Endothelial cell of hepatic sinusoid (primary cell): ENCODE results near the gene RAB40A.

Experiments used
- in situ Hi-C: cut with HindIII; loops from 2 replicates; pipeline ENCODE4 v1.10.0; 2017; ENCODE audit warnings: low sequenced_read_pairs

RAB40A gene

GRCh38 chrX:103519389-103519788 lies at the start of gene RAB40A:
Gene RAB40A, minus strand, starts transcription at chrX:103519489. Its CDS starts 18,733 bp downstream, at chrX:103500756.
- in situ Hi-C loops: no loop called here

GRCh38 chrX:103565752-103566151 lies 46.5 kb upstream of the RAB40A start:
- in situ Hi-C loops: no loop called here

DNA sequence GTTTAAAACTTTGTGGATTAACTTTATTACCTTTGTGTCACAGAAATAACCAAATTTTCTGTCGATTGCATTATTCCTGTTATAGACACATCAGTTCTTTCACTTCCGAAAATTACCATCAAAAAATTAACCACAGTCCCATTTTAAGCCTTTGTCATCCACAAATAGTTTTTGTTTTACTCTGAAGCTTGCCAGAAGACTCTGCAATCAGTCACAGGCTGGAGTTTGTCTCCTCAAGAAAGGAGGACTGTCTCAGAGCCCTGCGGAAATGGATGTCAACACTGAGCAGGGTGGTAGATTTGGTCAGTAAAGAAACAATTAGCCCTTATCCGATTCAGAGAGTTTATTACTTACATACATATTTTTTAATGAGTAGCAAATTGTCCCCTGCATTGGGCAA lies 45.9 kb upstream of the RAB40A start:
- in situ Hi-C loops: no loop called here

DNA sequence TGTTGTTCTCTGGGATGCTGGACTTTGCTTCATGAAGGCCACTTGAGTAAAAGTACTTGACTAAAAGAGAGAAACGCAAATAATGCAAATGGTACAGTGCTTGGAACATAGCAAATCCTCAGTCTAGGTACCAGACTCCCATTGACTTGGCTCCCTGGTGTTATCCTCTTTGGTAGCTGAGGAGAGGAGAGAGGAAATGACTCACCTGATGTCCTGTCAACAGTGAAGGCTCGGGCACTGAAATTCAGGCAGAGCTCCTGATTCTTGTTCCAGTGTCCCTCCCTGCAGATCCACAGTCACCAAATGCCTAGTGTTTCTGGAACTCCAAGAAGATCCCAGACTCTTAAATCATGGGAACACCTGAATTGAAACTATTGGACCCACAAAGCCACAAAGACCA lies 43.5 kb upstream of the RAB40A start:
- in situ Hi-C loops: no loop called here

- in situ Hi-C loops: no loop called here
These were observed 41.0 kb upstream of the RAB40A start for GRCh38 chrX:103560256-103560655.

GRCh38 chrX:103556963-103557612 lies 37.8 kb upstream of the RAB40A start:
- in situ Hi-C loops: no loop called here

- in situ Hi-C loops: no loop called here
These were observed 35.6 kb upstream of the RAB40A start for GRCh38 chrX:103554687-103555424.

DNA sequence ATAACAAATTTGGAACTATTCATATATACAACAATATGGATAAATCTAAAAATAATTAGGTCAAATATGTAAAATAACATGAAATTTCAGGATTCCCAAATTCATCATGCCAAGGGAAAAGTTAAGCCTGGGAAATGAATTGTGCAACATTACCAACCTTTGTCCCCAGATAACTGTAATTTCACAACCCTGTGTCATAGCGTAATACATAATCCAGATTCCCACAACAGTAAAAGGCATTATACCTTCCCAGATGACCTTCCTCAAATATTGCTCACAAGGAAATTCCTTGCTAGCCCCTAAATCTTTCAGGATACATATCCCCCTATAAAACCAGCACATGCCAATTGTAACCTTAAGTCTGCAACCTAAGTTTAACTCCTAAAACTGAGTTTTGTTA lies 32.9 kb upstream of the RAB40A start:
- in situ Hi-C loops: no loop called here

GRCh38 chrX:103550415-103551051 lies 31.2 kb upstream of the RAB40A start:
- in situ Hi-C loops: no loop called here

DNA sequence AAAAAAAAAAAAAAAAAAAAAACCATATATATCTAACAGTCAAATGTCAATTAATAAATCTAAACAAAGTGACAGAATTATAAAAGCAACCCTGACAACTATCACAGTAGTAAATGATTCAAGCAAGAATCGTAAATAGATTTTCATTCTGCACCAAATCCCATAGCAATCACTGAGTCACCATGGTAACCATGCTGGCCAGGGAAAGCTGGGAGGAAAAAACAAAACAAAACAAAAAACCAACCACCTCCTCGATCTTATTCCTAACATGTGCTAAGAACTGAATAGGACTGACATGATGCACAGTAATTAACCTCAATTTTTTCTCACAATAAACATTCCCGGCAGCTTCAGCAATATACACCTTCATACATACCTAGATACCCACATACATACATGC lies 30.6 kb upstream of the RAB40A start:
- in situ Hi-C loops: no loop called here

DNA sequence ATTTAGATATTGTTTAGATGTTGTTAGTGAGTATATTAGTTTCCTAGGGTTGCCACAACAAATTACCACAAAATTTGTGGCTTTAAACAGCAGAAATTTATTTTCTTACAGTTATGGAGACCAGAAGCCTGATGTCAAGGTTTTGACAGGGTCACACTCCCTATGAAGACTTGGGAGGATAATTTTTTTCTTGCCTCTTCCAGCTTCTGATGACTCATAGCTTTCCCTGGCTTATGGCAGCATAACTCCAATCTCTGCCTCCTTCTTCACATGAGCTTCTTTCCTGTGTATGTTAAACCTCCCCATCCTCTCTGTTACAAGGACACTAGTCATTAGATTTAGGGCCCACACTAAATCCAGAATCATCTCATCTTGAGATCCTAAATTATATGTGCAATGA lies 20.9 kb upstream of the RAB40A start:
- in situ Hi-C loops: loop anchor here (5.0 kb wide), 1 partner anchor 42 kb away; no protein-coding TSS in a partner anchor

DNA sequence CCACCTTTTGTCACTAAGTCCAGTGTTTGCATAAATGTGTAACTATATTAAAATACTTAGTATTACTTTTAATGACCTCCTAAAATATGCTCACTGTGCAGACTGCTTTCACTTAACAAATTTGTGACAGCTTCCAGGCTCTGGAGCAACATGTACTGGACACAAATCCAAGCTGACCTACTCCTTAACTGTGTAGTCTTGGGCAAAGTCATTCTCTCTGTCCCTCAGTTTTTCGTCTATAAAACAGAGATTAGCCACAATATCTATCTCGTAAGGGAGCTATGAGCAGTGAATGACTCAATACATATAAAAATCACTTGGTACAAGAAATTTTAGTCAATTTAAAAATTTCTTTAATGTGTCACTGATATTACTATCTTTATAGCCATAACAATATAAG lies 20.4 kb upstream of the RAB40A start:
- in situ Hi-C loops: loop anchor here (5.0 kb wide), 1 partner anchor 43 kb away; no protein-coding TSS in a partner anchor

- in situ Hi-C loops: no loop called here
These were observed 19.4 kb upstream of the RAB40A start for GRCh38 chrX:103538728-103539127.

DNA sequence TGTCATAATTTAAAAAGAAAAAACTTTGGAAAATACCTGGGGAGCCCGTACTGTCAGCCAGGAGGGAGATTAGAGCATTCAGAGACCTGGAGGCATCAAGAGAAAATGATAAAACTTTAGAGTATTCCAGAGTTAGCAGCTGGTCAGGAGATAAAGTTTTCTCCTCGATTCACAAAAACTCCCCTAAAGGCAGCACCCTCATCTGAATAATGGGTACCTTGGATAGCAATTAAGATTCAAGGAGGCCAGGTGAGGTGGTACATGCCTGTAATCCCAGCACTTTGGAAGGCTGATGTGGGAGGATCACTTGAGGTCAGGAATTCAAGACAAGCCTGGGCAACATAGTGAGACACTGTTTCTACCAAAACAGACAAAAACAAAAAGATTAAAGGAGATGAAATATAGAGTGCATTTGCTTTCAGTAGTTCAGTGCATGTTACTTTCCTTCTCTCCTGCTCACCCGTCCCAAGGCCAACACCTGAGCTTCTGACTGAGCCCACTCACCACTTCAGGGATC lies 18.6 kb upstream of the RAB40A start:
- in situ Hi-C loops: no loop called here

GRCh38 chrX:103536732-103537131 lies 17.4 kb upstream of the RAB40A start:
- in situ Hi-C loops: no loop called here

DNA sequence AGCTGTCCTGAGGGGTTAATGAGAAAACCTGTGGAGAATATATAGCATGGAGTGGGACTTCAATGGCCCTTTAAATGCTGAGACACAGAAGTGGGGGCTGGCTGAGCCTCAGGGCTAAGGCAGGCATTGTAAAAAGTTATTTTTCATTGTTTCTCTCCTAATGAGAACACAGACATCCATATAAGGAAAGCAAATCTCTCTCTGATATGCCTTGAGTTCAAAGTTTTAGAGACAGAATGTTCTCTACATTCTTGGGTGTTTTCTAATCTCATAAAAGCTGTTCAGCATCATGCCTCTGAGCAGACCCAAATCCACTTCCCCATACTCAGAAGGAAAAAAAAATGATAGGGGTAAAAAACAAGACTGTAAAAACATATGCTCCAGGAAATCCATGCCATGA lies 16.8 kb upstream of the RAB40A start:
- in situ Hi-C loops: no loop called here

DNA sequence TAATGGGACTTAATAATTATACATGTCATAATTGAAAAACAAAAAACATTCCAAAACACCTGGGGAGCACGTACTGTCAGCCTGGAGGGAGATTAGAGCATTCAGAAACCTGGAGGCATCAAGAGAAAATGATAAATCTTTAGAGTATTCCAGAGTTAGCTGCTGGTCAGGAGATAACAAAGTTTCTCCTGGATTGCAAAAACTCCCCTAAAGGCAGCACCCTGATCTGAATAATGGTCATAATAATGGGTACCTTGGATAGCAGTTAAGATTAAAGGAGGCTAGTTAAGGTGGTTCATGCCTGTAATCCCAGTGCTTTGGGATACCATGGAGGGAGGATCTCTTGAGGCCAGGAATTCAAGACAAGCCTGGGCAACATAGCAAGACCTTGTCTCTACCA lies 15.9 kb upstream of the RAB40A start:
- in situ Hi-C loops: no loop called here

GRCh38 chrX:103533511-103534216 lies 14.4 kb upstream of the RAB40A start:
- in situ Hi-C loops: no loop called here

DNA sequence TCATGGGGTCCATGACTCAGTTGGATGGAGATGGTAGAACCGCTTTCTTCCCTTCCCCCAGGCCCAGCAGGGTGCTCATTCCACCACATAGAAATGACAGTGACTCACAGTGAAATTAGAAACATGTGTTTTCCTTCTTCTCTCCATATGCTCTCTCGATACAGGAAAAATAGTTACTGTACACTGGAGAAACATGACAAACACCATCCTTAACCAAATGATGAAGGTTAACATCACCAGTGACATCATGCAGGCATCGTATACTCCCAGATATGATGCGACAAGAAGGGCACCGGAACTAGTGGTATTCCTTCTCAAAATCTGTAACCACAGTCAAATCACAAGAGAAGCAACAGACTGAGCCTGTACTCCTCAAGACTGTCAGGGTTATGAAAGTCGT lies 11.7 kb upstream of the RAB40A start:
- in situ Hi-C loops: no loop called here

- in situ Hi-C loops: no loop called here
These were observed 11.3 kb upstream of the RAB40A start for GRCh38 chrX:103530545-103530944.

GRCh38 chrX:103529550-103529949 lies 10.3 kb upstream of the RAB40A start:
- in situ Hi-C loops: no loop called here
